Mucosa of descending colon (tissue), 3 donors: ENCODE data around the gene OR6P1. TPM values are rescaled to one million over a fixed set of nuclear protein-coding genes. Genes with fewer than 3 reads are reported as not detected.

Experiments used
- ATAC-seq: fragments of 200-7000 bp; cut with Tn5 transposase; one replicate; pipeline ENCODE4 v1.9.1; 2020; ENCODE audit warnings: mild to moderate bottlenecking, moderate library complexity
- DNase-seq, 3 donors: peaks; one replicate each; pipeline ENCODE4 v3.0.0-alpha.2; 2020
- H3K36me3 ChIP-seq: fragments of 200-600 bp; one replicate; pipeline ENCODE4 v1.8.0; 2021; ENCODE audit warnings: low read depth, mild to moderate bottlenecking
- H3K4me1 ChIP-seq: fragments of 200-600 bp; one replicate; pipeline ENCODE4 v1.8.0; 2021; ENCODE audit warnings: low read depth, mild to moderate bottlenecking
- H3K4me3 ChIP-seq: fragments of 200-600 bp; one replicate; pipeline ENCODE4 v1.8.0; 2021; ENCODE audit warnings: mild to moderate bottlenecking
- H3K9me3 ChIP-seq: fragments of 200-600 bp; one replicate; pipeline ENCODE4 v1.8.0; 2021; ENCODE audit warnings: mild to moderate bottlenecking
- intact Hi-C, 2 donors: fragments of 100-400 bp; cut with DNase I in 1 of 2; cut with micrococcal nuclease in 1 of 2; formaldehyde crosslinking; loops; one replicate each; pipeline versions ENCODE4 v1.11.0 to v1.11.1; 2022; cut with DNase I, micrococcal nuclease
- long read RNA-seq, 2 donors: library from polyadenylated mRNA; unstranded; transcript quantifications; one replicate each; pipeline ENCODE4 v2.0.0, GENCODE V29; 2019 to 2021
- total RNA-seq, 3 donors: library from RNA; stranded (reverse); fragmentation: NEBNext Ultra II Directional in 2 of 3; extraction: Animal tissue kit (Norgen Biotek cat#: 25700) in 2 of 3; gene quantifications; one replicate each; pipeline versions ENCODE4 v1.2.1 to v1.2.4, GENCODE V29; 2021 to 2023
- TF ChIP-seq, protein P1 (sequence below): fragments of 200-600 bp; IDR thresholded peaks from one replicate; pipeline ENCODE4 v1.8.0; 2022; ENCODE audit warnings: antibody characterized with exemption, mild to moderate bottlenecking
- donor health status: DM: no; HTN: no; CAD: no; lungs with moderate emphysema.
- donor health status: DM: no; HTN: no; CAD: no.
- donor health status: DM: no; HTN: yes; CAD: no.

OR6P1 gene, protein sequence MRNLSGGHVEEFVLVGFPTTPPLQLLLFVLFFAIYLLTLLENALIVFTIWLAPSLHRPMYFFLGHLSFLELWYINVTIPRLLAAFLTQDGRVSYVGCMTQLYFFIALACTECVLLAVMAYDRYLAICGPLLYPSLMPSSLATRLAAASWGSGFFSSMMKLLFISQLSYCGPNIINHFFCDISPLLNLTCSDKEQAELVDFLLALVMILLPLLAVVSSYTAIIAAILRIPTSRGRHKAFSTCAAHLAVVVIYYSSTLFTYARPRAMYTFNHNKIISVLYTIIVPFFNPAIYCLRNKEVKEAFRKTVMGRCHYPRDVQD
- total RNA-seq = not detected
- long read RNA-seq, donor 1 = 0 reads
- long read RNA-seq, donor 2 = 0 reads

- ATAC-seq (no peak), DNase-seq (no peak)
- H3K4me3 ChIP-seq = no peak within 1 kb of the TSS
- intact Hi-C loops = no loop called here
- no peaks in the 10 kb centered on the region for H3K9me3 ChIP-seq
- H3K4me1 ChIP-seq = no peaks in the 10 kb centered on the region
- no peaks in the 10 kb centered on the region for H3K36me3 ChIP-seq
- TF ChIP-seq, protein P1, sequence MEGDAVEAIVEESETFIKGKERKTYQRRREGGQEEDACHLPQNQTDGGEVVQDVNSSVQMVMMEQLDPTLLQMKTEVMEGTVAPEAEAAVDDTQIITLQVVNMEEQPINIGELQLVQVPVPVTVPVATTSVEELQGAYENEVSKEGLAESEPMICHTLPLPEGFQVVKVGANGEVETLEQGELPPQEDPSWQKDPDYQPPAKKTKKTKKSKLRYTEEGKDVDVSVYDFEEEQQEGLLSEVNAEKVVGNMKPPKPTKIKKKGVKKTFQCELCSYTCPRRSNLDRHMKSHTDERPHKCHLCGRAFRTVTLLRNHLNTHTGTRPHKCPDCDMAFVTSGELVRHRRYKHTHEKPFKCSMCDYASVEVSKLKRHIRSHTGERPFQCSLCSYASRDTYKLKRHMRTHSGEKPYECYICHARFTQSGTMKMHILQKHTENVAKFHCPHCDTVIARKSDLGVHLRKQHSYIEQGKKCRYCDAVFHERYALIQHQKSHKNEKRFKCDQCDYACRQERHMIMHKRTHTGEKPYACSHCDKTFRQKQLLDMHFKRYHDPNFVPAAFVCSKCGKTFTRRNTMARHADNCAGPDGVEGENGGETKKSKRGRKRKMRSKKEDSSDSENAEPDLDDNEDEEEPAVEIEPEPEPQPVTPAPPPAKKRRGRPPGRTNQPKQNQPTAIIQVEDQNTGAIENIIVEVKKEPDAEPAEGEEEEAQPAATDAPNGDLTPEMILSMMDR = no peak
Observed at GRCh38 chr1:158570480-158570879, at the start of gene OR6P1. Gene OR6P1 (minus strand): TSS chr1:158570580. CDS start chr1:158563604, 6,976 bp downstream.

- H3K9me3 ChIP-seq = no peaks in the 10 kb centered on the region
- H3K36me3 ChIP-seq = no peaks in the 10 kb centered on the region
- H3K4me3 ChIP-seq = no peak overlapping the region
- no peaks in the 10 kb centered on the region for H3K4me1 ChIP-seq
- DNase-seq (no peak), ATAC-seq (no peak)
- intact Hi-C loops = no loop called here
- TF ChIP-seq, protein P1 = no peak
Observed at GRCh38 chr1:158613764-158614163, 43.4 kb upstream of the OR6P1 start.

DNA sequence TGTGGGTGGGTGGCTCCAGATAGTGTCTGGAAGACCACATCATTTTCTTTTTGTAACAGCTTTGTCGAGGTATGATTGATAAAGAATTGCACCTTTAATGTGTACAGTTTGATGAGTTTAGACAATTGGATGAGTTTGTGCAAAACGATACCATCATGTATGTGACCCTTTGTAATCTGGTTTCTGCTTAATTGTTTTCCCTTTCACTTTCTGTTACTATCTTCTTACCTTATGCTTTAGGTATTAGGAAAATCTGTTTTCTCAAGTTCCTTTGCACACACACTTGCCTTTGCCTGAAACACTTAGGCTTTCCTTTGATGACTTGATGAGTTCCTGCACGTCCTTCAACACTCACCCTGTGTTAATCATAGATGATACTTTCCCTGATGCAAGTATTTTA is 41.5 kb upstream of the OR6P1 start:
- ATAC-seq (no peak), DNase-seq (no peak)
- intact Hi-C loops = no loop called here
- no peak overlapping the region for H3K4me3 ChIP-seq
- TF ChIP-seq, protein P1 = no peak
- H3K4me1 ChIP-seq = no peaks in the 10 kb centered on the region
- no peaks in the 10 kb centered on the region for H3K9me3 ChIP-seq
- no peaks in the 10 kb centered on the region for H3K36me3 ChIP-seq

GRCh38 chr1:158607296-158607695 is 36.9 kb upstream of the OR6P1 start:
- TF ChIP-seq, protein P1 = no peak
- no peaks in the 10 kb centered on the region for H3K36me3 ChIP-seq
- ATAC-seq (no peak), DNase-seq (no peak)
- no peak overlapping the region for H3K4me3 ChIP-seq
- intact Hi-C loops = no loop called here
- no peaks in the 10 kb centered on the region for H3K4me1 ChIP-seq
- no peaks in the 10 kb centered on the region for H3K9me3 ChIP-seq

DNA sequence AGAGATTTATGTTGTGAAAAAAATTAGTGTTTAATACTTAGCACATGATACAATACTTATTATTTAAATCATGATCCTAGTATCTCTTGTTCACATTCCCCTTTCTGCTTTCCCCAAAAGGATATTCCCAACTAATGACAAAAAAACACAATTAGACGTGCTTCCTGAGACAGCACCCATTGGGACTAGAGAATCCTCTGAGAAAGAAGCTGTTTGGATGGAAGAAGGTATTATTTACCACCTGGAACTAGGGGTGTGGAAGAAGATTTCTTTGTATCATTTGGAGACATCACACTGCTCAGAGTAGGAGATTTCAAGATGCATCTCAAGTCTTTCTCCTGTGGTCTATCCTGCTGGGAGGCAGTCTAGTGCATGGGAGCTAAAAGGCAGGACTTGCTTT is 34.6 kb upstream of the OR6P1 start, which contains the start of gene OR10Z1:
TSS of gene OR10Z1 (plus strand) at position 301 of the 400 bp plus-strand sequence. CDS start 1,171 bp downstream, outside the sequence.
- H3K9me3 ChIP-seq = no peaks in the 10 kb centered on the region
- intact Hi-C loops = no loop called here
- no peaks in the 10 kb centered on the region for H3K36me3 ChIP-seq
- DNase-seq = no peak
- H3K4me3 ChIP-seq = no peak within 1 kb of the TSS
- TF ChIP-seq, protein P1 = no peak
- ATAC-seq = no peak
- no peaks in the 10 kb centered on the region for H3K4me1 ChIP-seq
